HG03097 (cell line): Measurements from ENCODE around the gene HAUS8.
"Not testable (repeated sequence)": the region's sequence is repeated elsewhere in the genome, so short reads cannot be mapped to it uniquely, and the experiment has no call there.

Experiments
- ATAC-seq: cut with Tn5 transposase; IDR thresholded peaks from one replicate; pipeline ENCODE4 v1.9.1; 2021; ENCODE audit not compliant: unreplicated experiment, low FRiP score

HAUS8 gene

DNA sequence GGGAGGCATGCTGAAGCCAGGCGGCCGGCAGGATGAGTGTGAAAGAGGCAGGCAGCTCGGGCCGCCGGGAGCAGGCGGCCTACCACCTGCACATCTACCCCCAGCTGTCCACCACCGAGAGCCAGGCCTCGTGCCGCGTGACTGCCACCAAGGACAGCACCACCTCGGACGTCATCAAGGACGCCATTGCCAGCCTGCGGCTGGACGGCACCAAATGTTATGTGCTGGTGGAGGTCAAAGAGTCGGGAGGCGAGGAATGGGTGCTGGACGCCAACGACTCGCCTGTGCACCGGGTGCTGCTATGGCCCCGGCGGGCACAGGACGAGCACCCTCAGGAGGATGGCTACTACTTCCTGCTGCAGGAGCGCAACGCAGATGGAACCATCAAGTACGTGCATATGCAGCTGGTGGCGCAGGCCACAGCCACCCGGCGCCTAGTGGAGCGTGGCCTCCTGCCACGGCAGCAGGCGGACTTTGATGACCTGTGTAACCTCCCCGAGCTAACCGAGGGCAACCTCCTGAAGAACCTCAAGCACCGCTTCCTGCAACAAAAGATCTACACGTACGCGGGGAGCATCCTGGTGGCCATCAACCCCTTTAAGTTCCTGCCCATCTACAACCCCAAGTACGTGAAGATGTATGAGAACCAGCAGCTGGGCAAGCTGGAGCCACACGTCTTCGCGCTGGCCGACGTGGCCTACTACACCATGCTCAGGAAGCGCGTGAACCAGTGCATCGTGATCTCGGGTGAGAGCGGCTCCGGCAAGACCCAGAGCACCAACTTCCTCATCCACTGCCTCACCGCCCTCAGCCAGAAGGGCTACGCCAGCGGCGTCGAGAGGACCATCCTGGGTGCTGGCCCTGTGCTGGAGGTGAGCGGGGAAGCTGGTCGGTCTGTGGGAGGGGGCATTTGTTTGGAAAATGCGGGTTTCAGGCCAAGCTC lies 26.7 kb upstream of the HAUS8 start:
- ATAC-seq = no peak

DNA sequence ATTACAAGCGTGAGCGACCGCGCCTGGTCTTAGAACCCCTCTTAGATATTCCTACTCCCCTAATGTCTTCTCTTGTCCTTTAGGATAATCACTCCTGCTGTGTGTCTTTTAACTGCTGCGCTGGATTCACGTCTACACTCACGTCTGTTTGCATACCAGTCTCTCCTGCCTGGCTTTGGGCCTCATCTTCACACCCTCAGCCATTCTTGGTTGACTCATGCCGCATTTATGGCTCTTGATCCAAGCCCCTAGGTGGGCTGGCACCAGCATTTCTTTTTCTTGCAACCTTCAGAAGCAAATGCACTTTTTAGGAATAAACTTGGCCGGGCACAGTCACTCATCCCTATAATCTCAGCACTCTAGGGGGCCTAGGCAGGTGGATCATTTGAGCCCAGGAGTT lies 23.1 kb upstream of the HAUS8 start:
- no peak for ATAC-seq

DNA sequence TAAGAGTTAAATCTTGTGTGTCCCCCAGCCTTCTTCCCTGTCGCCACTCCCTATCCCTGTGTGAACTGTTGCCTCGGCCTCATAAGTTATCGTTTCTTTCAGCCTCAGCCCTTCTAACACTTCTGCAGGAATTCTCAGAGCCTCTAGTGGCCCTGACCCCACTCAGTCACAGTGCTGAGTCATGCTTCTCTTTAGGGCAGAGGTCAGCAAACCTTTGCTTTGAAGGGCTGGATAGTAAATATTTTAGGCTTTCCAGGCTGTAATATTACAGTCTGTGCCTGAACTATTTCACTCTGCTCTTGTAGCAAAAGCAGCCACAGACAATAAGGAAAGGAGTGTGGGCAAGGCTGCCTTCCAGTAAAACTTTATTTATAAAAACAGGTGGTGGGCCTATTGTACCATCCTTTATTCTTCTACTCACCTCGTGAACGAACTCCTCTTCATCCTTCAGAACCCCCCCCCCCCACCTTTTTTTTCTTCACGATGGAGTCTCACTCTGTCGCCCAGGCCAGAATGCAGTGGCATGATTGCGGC lies 22.4 kb upstream of the HAUS8 start:
- ATAC-seq = no peak

DNA sequence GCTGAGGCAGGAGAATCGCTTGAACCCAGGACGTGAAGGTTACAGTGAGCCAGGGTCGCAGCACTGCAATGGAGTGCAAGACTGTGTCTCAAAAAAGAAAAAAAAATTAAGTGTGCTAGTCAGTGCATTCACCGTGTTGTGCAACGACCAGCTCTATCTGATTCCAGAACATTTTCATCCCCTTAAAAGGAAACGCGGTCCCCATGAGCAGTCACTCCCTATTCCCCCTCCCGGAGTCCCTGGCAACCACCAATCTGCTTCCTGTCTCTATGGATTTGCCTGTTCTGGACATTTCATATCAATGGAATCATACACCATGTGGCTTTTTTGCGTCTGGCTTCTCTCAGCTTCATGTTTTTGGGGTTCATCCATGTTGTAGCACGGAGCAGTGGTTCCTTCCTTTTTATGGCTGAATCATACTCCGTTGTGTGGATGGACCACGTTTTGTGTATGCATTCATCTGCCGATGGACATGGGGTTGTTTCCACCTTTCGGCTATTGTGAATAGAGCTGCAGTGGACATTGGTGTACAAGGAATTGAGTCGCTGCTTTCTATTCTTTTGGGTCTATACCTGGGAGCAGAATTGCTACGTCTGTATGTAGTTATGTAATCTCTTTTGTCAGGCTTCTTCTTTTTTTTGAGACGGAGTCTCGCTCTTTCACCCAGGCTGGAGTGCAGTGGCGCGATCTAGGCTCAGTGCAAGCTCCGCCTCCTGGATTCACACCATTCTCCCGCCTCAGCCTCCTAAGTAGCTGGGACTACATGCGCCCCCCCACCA lies 20.1 kb upstream of the HAUS8 start:
- ATAC-seq = no peak

DNA sequence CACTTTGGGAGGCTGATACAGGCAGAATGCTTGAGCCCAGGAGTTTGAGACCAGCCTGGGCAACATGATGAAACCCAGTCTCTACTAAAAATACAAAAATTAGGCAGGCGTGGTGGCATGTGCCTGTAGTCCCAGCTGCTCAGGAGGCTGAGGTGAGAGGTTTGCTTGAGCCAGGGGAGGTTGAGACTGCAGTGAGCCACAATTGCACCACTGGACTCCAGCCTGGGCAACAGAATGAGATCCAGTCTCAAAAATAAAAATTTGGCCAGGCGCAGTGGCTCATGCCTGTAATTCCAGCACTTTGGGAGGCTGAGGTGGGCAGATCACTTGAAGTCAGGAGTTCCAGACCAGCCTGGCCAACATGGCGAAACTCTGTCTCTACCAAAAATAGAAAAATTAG lies 19.4 kb upstream of the HAUS8 start:
- ATAC-seq = not testable (repeated sequence)

DNA sequence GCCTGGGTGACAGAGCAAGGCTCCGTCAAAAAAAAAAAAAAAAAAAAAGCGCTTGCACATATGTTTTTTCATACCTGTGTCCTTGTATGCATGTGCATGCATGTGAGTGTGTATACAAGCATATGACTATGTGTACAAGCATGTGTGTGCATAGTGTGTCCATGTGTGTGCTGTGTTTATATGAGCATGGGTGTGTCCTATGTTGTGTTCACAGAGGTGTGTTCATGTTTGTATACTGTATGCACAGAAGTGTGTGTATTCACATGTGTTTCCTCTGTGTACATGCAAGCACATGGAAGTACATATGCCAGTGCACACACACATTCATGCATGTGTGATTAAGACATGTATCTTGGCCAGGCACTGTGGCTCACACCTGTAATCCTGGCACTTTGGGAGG lies 17.4 kb upstream of the HAUS8 start:
- ATAC-seq = no peak

DNA sequence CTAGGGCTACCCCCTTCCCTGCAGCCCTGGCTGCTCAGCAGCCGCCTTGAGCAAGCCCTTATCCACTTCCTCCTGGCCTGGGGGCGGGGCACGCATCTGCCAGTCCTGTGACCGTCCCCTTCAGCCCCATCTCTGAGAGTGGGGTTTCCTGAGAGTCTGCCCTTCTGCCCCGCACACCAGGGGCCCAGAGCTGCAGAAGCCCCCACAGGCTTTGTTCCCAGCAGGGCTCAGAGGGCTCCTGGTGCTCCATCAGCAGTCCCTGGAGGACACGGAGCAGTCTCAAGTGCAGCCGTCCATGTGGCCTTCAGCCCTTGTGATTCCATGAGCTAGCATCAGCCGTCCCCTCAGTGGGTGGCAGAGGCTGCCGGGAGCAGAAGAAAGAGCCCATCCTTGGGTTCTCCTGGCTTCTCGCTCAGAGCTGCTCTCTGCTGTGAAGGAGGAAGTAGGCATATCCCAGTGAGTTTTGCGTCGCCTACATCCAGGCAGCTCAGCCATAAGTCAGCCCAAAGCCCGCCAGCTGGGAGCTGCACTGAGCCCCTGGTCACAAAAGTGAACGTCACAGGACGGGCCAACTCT lies 16.6 kb upstream of the HAUS8 start:
- ATAC-seq = no peak

DNA sequence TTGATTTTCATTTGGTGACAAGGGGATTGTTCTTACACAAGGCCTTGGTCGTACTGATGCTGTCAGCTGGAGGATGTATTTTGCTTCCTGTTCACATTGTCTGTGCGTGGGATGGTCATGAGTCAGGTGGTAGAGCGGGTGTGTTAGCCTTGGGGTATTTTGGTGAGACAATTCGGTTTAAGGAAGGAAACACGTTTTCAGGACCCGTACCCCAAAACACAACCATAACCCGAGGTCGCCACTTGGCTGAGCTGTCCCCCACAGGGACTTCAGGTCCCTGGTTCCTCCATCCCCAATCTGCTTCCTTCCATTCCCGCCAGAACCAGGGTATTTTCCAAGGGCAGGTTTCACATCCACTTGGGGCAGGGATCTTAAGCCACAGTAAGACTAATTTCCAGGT lies 15.3 kb upstream of the HAUS8 start:
- no peak for ATAC-seq

DNA sequence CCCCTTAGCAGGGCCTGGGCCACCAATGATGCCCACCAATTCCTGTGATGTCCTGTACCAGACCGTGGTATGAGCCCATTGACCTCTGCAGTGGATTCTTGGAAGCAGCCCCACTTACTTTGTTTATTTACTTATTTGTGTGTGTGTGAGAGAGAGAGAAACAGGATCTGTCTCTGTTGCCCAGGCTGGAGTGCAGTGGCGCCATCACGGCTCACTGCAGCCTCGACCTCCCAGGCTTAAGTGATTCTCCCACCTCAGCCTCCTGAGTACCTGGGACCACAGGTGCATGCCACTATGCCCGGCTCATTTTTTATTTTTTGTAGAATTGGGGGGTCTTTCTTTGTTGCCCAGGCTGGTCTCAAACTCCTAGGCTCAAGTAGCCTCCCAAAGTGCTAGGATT lies 13.3 kb upstream of the HAUS8 start:
- no peak for ATAC-seq

DNA sequence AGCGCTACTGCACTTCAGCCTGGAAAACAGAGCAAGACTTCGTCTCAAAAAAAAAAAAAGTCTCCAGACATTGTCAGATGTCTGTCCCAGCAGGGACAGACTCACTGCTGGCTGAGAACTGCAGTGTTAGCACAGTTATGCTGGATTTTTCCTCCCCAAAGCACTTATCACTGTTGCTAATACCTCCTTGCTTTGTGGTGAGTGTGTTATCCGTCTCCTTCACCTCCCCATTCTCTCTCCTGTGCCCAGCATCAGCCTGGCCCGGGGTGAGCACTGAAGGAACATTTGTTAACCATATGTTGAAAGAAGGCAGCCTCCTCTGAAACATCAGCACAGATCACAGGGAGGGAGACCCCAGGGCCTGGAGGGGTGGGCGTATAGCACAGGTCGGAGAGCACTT lies 11.6 kb upstream of the HAUS8 start:
- no peak for ATAC-seq

DNA sequence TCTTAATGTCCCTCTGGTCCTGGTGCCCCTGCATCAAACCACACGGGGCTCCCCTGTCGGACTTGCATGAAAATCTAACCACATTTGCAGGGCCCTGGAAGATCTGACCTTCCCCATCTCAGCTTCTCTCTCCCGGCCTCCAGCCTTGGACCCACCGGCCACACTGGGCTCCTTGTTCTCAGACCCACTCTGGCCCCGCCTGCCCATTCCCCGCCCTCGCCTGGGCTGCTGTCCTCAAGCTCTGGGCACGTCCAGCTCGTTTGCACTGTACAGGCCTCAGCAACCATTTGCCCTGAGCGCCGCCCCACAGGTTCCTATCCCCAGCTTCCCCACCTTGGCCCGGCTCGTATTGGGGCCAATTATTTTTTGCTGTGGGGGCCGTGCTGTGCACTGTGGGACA lies 10.9 kb upstream of the HAUS8 start:
- ATAC-seq = no peak

DNA sequence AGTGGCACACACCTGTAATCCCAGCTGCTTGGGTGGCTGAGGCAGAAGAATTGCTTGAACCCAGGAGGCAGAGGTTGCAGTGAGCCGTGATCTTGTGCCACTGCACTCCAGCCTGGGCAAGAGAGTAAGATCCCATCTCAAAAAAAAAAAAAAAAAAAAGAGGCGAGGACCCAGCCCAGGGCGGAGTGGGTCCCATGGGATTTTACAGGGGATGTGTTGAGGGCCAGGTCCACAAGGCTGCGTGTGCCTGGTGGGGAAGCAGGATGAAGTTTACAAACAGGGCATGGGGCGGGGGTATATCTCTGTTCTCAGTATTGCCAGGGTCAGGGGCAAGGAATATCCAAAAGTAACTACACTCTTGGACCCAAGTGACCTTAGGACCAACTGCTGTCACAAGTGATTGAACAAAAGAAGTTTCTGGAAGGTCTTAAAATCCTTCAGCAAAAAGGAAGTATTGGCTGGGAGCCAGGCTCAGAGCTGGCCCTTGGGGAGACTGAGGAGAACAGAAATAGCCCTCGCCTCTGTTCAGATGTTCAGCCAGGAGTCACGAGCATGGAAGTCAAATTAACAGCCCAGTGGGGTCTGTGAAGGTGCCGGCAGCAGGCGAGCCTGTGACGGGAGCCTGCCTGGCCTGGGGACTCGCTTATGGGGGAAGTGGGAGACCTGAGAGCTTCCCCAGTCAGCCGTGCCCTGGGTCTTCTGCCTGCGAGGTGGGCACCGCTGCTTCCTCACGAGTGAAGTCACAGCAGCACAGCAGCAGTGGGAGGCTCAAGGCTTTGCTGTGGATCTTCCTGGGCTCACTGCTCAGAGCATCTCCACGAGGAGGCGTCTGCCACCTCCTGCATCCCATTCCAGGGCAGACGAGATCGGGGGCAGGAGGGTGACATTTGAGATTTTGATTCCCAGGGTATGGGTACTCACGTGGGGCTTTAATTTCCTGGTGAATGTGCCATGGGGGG lies 6.7 kb upstream of the HAUS8 start:
- no peak for ATAC-seq

DNA sequence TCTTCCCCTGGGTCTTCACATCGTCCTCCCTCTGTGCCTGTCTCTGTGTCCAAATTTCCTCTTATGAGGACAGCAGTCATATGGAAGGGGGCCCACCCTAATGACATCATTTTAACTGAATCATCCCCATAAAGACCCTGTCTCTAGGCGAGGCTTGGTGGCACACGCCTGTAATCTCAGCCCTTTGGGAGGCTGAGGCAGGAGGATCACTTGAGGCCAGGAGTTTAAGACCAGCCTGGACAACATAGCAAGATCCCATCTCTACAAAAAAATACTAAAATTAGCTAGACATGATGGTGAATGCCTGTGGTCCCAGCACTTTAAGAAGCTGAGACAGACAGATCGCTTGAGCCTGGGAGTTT lies 5.2 kb upstream of the HAUS8 start:
- no peak for ATAC-seq

DNA sequence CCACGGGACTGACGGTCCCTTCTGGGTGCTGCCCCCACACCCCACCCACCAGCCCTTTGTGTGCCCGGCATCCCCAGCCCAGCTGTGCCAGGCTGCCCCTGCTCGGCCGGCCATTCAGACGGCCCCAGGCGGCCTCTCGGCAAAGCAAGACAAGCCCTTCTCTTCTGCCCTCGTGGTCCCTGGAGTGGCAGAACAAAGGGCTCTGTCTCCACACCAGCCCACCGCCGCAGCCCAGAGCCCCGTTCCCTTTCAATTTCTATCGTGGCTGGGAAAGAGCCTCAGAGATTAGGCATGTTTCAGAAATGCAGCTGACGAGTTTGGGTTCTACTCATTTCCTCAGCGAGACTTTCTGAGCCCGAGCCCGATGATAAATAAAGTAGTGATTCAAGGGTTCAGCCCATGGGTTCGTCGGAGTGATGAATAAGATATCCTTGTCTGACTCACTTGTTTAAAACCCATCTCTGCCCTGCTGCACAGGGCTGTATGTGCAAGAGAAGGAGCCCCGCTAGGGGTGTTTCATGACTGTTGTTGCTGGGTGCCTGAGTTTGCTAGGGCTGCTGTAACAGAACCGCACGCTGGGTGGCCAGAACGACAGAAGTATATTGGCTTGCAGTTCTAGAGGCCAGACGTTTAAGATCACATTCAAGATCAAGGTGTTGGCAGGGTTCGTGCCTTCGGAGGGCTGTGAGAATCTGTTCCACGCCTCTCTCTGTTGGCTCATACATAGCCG lies 4.6 kb upstream of the HAUS8 start:
- ATAC-seq = peak; percentile 27

DNA sequence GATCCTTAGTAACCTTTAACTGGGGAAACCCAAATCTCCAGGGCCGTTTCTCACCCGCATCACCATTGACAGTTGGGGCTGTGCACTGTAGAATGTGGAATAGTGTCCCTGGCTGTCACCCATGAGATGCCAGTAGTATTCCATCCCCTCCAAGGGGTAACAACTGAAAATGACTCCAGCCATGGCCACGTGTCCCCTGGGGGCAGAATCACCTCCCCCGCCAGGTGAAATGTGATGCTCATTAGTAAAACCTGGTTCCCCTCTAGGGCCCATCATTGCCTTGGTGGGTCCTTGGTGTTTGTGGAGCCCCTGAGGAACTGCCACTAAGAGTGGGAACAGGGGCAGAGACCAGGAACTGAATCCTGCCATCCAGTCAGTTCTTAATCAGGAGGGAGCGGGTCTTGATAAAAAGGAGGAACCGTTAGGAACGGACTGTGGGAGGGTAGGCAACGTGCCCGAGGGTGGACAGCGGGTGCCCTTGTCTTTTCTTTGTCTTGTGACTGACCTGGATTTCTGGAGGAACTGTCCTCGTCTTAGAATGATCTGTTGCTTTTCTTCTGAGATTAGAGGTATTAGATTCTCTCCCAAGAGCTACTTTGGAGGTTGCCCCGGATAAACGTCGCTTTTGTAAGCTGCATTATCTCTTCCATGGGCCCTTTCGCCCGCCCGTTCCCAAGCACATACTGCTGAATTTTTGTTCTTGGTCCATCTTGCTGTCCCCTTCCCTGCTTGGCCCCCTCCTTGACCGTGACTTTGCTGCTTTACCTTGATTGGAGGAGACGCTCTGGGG lies 3.9 kb upstream of the HAUS8 start:
- no peak for ATAC-seq

DNA sequence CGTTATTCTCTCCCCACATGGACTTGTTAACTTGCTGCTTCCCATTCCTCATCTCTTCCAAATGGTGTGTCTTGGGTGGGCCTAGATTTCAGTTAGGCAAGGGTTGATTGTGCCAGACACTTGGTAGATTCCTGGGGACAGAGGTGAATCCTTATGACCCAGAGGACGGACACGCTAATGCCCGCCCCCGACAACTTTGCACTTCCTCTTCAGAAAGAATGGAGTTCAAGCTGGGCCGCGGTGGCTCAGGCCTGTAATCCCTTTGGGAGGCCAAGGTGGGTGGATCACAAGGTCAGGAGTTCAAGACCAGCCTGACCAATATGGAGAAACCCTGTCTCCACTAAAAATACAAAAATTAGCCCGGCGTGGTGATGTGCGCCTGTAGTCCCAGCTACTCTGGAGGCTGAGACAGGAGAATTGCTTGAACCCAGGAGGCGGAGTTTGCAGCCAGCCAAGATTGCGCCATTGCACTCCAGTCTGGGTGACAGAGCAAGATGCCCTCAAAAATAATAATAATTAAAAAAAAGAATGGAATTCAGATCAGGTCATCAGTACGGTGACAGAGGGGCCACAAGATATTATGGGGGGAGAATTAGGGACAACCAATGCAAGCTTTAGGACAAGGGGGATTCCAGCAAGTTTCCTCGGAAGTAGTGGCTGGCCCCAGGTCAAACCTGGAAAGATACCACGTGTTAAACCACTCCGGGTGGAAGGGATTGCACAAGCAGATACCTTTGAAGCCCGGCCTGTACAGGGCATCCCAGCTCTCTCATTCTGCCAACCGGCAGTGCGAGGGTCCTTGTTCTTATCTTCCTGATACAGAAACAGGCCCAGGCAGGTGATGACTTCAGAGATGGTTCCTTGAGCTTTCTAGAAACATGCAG lies 3.0 kb upstream of the HAUS8 start:
- no peak for ATAC-seq

DNA sequence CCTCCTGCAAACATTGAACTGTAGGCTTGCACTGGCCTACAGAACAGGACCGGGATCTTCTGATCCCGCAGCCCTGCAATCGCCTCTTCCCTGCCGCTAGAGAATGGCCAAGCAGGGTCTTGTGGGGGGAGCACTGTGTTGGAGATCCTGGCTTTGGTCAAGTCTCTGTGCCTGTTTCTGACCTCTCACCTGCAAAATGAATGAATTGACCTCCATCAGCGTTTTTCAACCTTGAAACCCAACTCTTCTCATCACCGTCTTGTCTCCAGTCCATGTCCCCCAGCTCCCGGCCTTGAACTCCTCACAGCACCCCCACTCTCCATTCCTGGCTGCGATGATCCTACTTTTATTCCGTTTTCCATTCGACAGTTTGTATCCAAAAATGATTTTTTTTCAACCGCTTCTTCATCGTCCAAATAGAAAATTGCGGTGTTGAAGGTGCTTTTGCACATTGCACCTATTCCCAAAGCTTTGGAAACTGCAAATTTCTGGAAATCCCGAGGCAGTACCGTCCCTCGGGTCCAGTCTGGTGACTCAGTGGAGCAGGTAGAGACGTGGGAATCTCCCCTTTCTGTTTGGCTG lies 2.3 kb upstream of the HAUS8 start:
- no peak for ATAC-seq
